ENCODE measurements around the gene MVB12B.

Gene MVB12B

DNA sequence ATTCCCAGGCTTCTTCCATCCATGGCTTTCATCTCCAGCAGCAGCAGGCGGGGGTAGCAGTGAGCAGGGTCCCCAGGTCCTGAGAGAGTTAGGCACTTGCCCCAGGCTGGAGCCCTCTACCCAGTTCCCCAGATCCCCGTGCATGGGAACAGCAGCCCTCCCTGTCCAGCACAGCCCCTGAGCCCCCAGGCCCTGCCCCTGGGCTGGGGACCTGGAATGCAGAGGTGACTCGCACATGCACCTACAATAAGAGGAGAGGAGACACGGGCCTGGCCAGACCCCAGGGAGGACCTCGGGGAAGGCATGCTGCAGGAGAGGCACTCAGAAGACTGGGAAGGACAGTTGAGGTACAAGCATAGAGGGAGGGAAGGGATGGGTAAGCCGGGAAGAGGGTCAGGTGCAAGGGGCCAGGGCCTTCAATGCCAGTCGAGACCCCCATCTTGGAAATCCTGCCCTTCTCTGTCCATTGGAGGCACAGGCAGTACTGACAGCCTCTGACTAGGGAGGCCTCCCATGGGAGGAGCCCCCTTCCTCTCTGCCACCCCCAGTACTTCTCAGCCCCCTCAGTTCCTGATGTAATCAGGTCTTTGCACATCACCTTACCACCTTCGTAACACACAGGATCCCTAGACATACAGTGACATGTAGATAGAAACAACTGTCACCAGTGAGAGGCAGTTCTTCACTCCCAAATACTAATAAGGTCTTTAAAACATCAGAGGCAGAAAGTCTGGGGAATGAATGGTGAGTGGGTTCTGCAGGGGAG is 151.8 kb downstream of the MVB12B start:
- H3K4me2 ChIP-seq (ENCODE audit: low read depth, low read length, poor library complexity, severe bottlenecking) = no peak overlapping the region
- H3K9me2 ChIP-seq (replicated peaks; ENCODE audit: low read depth, low read length) = no peaks in the 10 kb centered on the region
- no peak overlapping the region for H2AFZ ChIP-seq (ENCODE audit: low read length)
- H3K36me3 ChIP-seq (ENCODE audit: insufficient read depth, low read length) = peaks cover 57% of the 10 kb centered on the region
- no peak overlapping the region for H3K4me3 ChIP-seq (ENCODE audit: low read length, poor library complexity, severe bottlenecking)
- H3K4me1 ChIP-seq (ENCODE audit: insufficient read depth, low read length, poor library complexity, severe bottlenecking) = peaks cover 27% of the 10 kb centered on the region
- H3K27me3 ChIP-seq (ENCODE audit: insufficient read depth, low read length, poor library complexity, severe bottlenecking) = no peaks in the 10 kb centered on the region
- H3K79me2 ChIP-seq (ENCODE audit: insufficient read depth, low read length) = peaks cover 7% of the 10 kb centered on the region; the same call in 1 of the 2 replicates
- no peaks in the 10 kb centered on the region for H3K9me3 ChIP-seq (ENCODE audit: insufficient read depth, low read depth, low read length)
- no peaks in the 10 kb centered on the region for H3F3A ChIP-seq (ENCODE audit: low read depth)
- H3K9ac ChIP-seq (ENCODE audit: low read depth, low read length, poor library complexity, severe bottlenecking) = no peak overlapping the region
- no peaks in the 10 kb centered on the region for H4K20me1 ChIP-seq (ENCODE audit: insufficient read depth, low read length, poor library complexity, severe bottlenecking)
- TF ChIP-seq EZH2phosphoT487 (IDR thresholded peaks at IDR 0.05; ENCODE audit: borderline replicate concordance) = no peak
- TF ChIP-seq, protein P1, sequence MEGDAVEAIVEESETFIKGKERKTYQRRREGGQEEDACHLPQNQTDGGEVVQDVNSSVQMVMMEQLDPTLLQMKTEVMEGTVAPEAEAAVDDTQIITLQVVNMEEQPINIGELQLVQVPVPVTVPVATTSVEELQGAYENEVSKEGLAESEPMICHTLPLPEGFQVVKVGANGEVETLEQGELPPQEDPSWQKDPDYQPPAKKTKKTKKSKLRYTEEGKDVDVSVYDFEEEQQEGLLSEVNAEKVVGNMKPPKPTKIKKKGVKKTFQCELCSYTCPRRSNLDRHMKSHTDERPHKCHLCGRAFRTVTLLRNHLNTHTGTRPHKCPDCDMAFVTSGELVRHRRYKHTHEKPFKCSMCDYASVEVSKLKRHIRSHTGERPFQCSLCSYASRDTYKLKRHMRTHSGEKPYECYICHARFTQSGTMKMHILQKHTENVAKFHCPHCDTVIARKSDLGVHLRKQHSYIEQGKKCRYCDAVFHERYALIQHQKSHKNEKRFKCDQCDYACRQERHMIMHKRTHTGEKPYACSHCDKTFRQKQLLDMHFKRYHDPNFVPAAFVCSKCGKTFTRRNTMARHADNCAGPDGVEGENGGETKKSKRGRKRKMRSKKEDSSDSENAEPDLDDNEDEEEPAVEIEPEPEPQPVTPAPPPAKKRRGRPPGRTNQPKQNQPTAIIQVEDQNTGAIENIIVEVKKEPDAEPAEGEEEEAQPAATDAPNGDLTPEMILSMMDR (conservative IDR thresholded peaks at IDR 0.05; ENCODE audit: low read length) = no peak

DNA sequence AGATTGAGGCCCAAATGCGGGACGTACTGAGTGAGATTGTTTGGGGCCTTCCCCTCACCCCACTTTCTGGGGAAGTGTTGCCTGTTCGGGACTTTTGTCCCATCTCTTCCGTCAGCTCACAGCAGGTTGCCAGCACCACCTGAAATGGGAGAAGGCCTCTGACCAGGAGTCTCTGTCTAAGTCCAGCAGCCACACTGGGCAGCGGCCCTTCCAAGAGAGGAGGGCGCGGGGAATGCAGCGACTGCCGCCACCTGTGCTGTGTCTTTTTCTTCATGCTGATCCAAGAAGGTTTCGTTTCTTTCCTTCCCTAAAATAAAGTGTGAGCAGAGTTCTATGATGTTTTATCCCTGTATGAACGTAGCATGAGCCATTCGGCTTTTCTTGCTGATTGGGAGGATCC is 152.9 kb downstream of the MVB12B start:
- Histone ChIP-seq H3K27me3 (ENCODE audit: insufficient read depth, low read length, poor library complexity, severe bottlenecking) (no peaks in the 10 kb centered on the region), H3K4me2 (ENCODE audit: low read depth, low read length, poor library complexity, severe bottlenecking) (no peak overlapping the region), H3F3A (ENCODE audit: low read depth) (no peaks in the 10 kb centered on the region), H3K9me3 (ENCODE audit: insufficient read depth, low read depth, low read length) (no peaks in the 10 kb centered on the region), H3K4me1 (ENCODE audit: insufficient read depth, low read length, poor library complexity, severe bottlenecking) (peaks cover 22% of the 10 kb centered on the region), H3K9ac (ENCODE audit: low read depth, low read length, poor library complexity, severe bottlenecking) (no peak overlapping the region), H3K9me2 (replicated peaks; ENCODE audit: low read depth, low read length) (no peaks in the 10 kb centered on the region), H3K79me2 (ENCODE audit: insufficient read depth, low read length) (peaks cover 7% of the 10 kb centered on the region; the same call in 1 of the 2 replicates), H4K20me1 (ENCODE audit: insufficient read depth, low read length, poor library complexity, severe bottlenecking) (no peaks in the 10 kb centered on the region), H3K36me3 (ENCODE audit: insufficient read depth, low read length) (peaks cover 66% of the 10 kb centered on the region), H2AFZ (ENCODE audit: low read length) (no peak overlapping the region), H3K4me3 (ENCODE audit: low read length, poor library complexity, severe bottlenecking) (no peak overlapping the region)
- TF ChIP-seq EZH2phosphoT487 (IDR thresholded peaks at IDR 0.05; ENCODE audit: borderline replicate concordance) = no peak
- TF ChIP-seq, protein P1 (conservative IDR thresholded peaks at IDR 0.05; ENCODE audit: low read length) = no peak

DNA sequence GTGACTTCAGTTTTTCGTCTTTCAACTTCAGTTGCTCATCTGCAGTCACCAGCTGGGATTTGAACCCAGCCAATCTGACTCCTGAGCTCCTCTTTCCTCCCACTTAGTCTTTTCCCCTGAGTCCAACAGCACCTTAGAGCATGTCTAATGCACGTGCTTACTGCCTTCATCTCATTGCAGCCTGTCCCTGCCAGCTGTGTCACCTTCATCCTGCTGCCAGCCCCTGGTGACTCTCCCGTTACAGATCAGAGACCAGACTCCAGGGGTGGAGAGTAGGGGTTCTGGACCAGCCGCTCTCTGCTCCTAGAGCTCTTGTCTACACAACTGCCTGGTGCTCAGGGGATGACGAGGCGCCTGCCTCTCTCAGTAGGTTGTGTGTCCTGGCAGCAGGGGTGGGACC is 154.2 kb downstream of the MVB12B start:
- Histone ChIP-seq H3K9ac (ENCODE audit: low read depth, low read length, poor library complexity, severe bottlenecking) (no peak overlapping the region), H3K4me3 (ENCODE audit: low read length, poor library complexity, severe bottlenecking) (no peak overlapping the region), H3K27me3 (ENCODE audit: insufficient read depth, low read length, poor library complexity, severe bottlenecking) (no peaks in the 10 kb centered on the region), H3K4me2 (ENCODE audit: low read depth, low read length, poor library complexity, severe bottlenecking) (no peak overlapping the region), H3K79me2 (ENCODE audit: insufficient read depth, low read length) (no peaks in the 10 kb centered on the region), H4K20me1 (ENCODE audit: insufficient read depth, low read length, poor library complexity, severe bottlenecking) (no peaks in the 10 kb centered on the region), H3F3A (ENCODE audit: low read depth) (no peaks in the 10 kb centered on the region), H3K9me2 (replicated peaks; ENCODE audit: low read depth, low read length) (no peaks in the 10 kb centered on the region), H2AFZ (ENCODE audit: low read length) (no peak overlapping the region), H3K4me1 (ENCODE audit: insufficient read depth, low read length, poor library complexity, severe bottlenecking) (peaks cover 20% of the 10 kb centered on the region), H3K36me3 (ENCODE audit: insufficient read depth, low read length) (peaks cover 66% of the 10 kb centered on the region), H3K9me3 (ENCODE audit: insufficient read depth, low read depth, low read length) (no peaks in the 10 kb centered on the region)
- TF ChIP-seq EZH2phosphoT487 (IDR thresholded peaks at IDR 0.05; ENCODE audit: borderline replicate concordance) = no peak
- TF ChIP-seq, protein P1 (conservative IDR thresholded peaks at IDR 0.05; ENCODE audit: low read length) = no peak

Measured in Loucy (cell line).